SK-N-SH (cell line): ENCODE data around the gene SLC39A9. TPM values are rescaled to one million over a fixed set of nuclear protein-coding genes. Genes with fewer than 3 reads are reported as not detected.
A peak's percentile ranks its signal among the peaks of the same experiment; 100 is the strongest.

ENCODE experiments used
- CTCF ChIA-PET: fragments of 300-600, 350-600 bp; formaldehyde crosslinking; extraction: SDS; loops from one replicate; lab custom pipeline; 2021; lab: Yijun Ruan, JAX
- POLR2A ChIA-PET: fragments of 350-600 bp; sonication (Branson Sonifier 250); formaldehyde crosslinking; extraction: SDS; loops from one replicate; lab custom pipeline; 2020; ENCODE audit warnings: antibody characterized with exemption, inconsistent platforms; lab: Yijun Ruan, JAX
- DNase-seq: peaks from one replicate; pipeline ENCODE4 v3.0.0; 2012
- H2AFZ ChIP-seq: fragments of 200-600 bp; sonication (generic); 2 replicates; pipeline ENCODE4 v1.8.1; 2016; ENCODE audit warnings: antibody characterized with exemption, mild to moderate bottlenecking, low read depth
- H3F3A ChIP-seq: fragments of 200-600 bp; sonication (generic); replicated peaks from 2 replicates; pipeline ENCODE3; 2016; ENCODE audit warnings: antibody characterized with exemption, mild to moderate bottlenecking; ENCODE audit not compliant: insufficient read depth
- H3K27ac ChIP-seq, 2 experiments: fragments of 200-500 bp in 1 of 2; fragments of 200-600 bp in 1 of 2; sonication (Bioruptor generic) in 1 of 2; sonication (generic), shearing (Covaris generic) in 1 of 2; 2 replicates each; pipeline versions ENCODE4 v1.5.1 to v1.6.1; 2014 to 2016; ENCODE audit warnings: low read depth in 2 of 2, inconsistent platforms in 1 of 2, low read length in 1 of 2, mild to moderate bottlenecking in 1 of 2, mixed read lengths in 1 of 2
- H3K27me3 ChIP-seq: fragments of 200-600 bp; sonication (generic), shearing (Covaris generic); 2 replicates; pipeline ENCODE4 v1.6.1; 2016; ENCODE audit warnings: mixed run types; ENCODE audit not compliant: insufficient read depth
- H3K36me3 ChIP-seq, 2 experiments: fragments of 200-500 bp in 1 of 2; fragments of 200-600 bp in 1 of 2; sonication (Bioruptor generic) in 1 of 2; sonication (generic) in 1 of 2; replicated peaks in 1 of 2; 2 replicates each; pipeline versions ENCODE3 to v1.5.1; 2014 to 2016; ENCODE audit warnings: low read length in 1 of 2, mild to moderate bottlenecking in 1 of 2; ENCODE audit not compliant: insufficient read depth in 2 of 2, control insufficient read depth in 1 of 2
- H3K4me1 ChIP-seq, 2 experiments: fragments of 200-500 bp in 1 of 2; fragments of 200-600 bp in 1 of 2; sonication (Bioruptor generic) in 1 of 2; sonication (generic), shearing (Covaris generic) in 1 of 2; 2 replicates each; pipeline versions ENCODE4 v1.5.1 to v1.6.1; 2014 to 2016; ENCODE audit warnings: low read depth in 1 of 2, low read length in 1 of 2, mixed run types in 1 of 2; ENCODE audit not compliant: insufficient read depth in 2 of 2, control insufficient read depth in 1 of 2
- H3K4me2 ChIP-seq: fragments of 200-600 bp; sonication (generic), shearing (Covaris generic); 2 replicates; pipeline ENCODE4 v1.6.1; 2017; ENCODE audit warnings: mixed run types
- H3K4me3 ChIP-seq, 2 experiments: fragments of 200-500 bp in 1 of 2; fragments of 200-600 bp in 1 of 2; sonication (Bioruptor generic) in 1 of 2; sonication (generic), shearing (Covaris generic) in 1 of 2; 2 replicates each; pipeline versions ENCODE4 v1.5.1 to v1.8.1; 2014 to 2016; ENCODE audit warnings: low read depth in 2 of 2, inconsistent platforms in 1 of 2, low read length in 1 of 2, mild to moderate bottlenecking in 1 of 2, mixed read lengths in 1 of 2, moderate library complexity in 1 of 2
- H3K79me2 ChIP-seq: fragments of 200-600 bp; sonication (generic); 2 replicates; pipeline ENCODE4 v1.8.1; 2017; ENCODE audit warnings: mild to moderate bottlenecking; ENCODE audit not compliant: insufficient read depth
- H3K9ac ChIP-seq: fragments of 200-600 bp; sonication (generic); 2 replicates; pipeline ENCODE4 v1.6.1; 2017; ENCODE audit warnings: mixed run types
- H3K9me2 ChIP-seq: fragments of 200-600 bp; sonication (generic); 2 replicates; pipeline ENCODE4 v1.6.1; 2017; ENCODE audit warnings: mixed run types
- H3K9me3 ChIP-seq: fragments of 200-600 bp; sonication (generic); 2 replicates; pipeline ENCODE4 v1.6.1; 2017; ENCODE audit warnings: mixed run types, mild to moderate bottlenecking, moderate library complexity
- H4K20me1 ChIP-seq: fragments of 200-600 bp; sonication (generic); 2 replicates; pipeline ENCODE4 v1.6.1; 2017; ENCODE audit warnings: mild to moderate bottlenecking, mixed run types; ENCODE audit not compliant: insufficient read depth
- ELF1 ChIP-seq: IDR thresholded peaks from 2 replicates; pipeline ENCODE4 v1.4.0; 2012
- MXI1 ChIP-seq: IDR thresholded peaks from 2 replicates; pipeline ENCODE4 v1.6.1; 2012; ENCODE audit warnings: mild to moderate bottlenecking, low read depth, low read length, improper control_type of control experiment
- RAD21 ChIP-seq: IDR thresholded peaks from 2 replicates; pipeline ENCODE4 v1.6.1; 2012; ENCODE audit warnings: mild to moderate bottlenecking, low read length
- RFX5 ChIP-seq: IDR thresholded peaks from 2 replicates; pipeline ENCODE4 v1.6.1; 2012; ENCODE audit warnings: mild to moderate bottlenecking, improper control_type of control experiment, low read length
- SIN3A ChIP-seq: IDR thresholded peaks from 2 replicates; pipeline ENCODE4 v1.6.1; 2012; ENCODE audit warnings: low read depth, mild to moderate bottlenecking, low read length, moderate library complexity, borderline replicate concordance
- TAF1 ChIP-seq: IDR thresholded peaks from 2 replicates; pipeline ENCODE4 v1.6.1; 2012; ENCODE audit warnings: low read depth, mild to moderate bottlenecking, low read length, moderate library complexity, borderline replicate concordance
- TEAD4 ChIP-seq: IDR thresholded peaks from 2 replicates; pipeline ENCODE4 v1.4.0; 2012; ENCODE audit warnings: mild to moderate bottlenecking, borderline replicate concordance; ENCODE audit not compliant: insufficient read depth
- WGBS: methylation state at CpG from one replicate; pipeline ENCODE4 v1.1.6; 2017; ENCODE audit warnings: low lambda C conversion rate; 5-methylcytosine and 5-hydroxymethylcytosine counted together
- polyA plus RNA-seq, 3 experiments: library from polyadenylated mRNA; depleted of rRNA; stranded (reverse); fragments of >200 nt; gene quantifications; 2 replicates each; pipeline ENCODE4 v1.2.3, GENCODE V29; 2012
- TF ChIP-seq, protein P1 (sequence below): IDR thresholded peaks from 2 replicates; pipeline ENCODE4 v1.4.0; 2012; ENCODE audit warnings: low read depth, borderline replicate concordance
- TF ChIP-seq, protein P2 (sequence below): fragments of 150-350 bp; IDR thresholded peaks from 2 replicates; pipeline ENCODE4 v1.6.1; 2017; ENCODE audit warnings: antibody characterized with exemption, low read length, low read depth, borderline replicate concordance

The SLC39A9 gene
- polyA plus RNA-seq, 1 of the 3 experiments (the other 2 are of a cell fraction): 39.8 TPM

DNA sequence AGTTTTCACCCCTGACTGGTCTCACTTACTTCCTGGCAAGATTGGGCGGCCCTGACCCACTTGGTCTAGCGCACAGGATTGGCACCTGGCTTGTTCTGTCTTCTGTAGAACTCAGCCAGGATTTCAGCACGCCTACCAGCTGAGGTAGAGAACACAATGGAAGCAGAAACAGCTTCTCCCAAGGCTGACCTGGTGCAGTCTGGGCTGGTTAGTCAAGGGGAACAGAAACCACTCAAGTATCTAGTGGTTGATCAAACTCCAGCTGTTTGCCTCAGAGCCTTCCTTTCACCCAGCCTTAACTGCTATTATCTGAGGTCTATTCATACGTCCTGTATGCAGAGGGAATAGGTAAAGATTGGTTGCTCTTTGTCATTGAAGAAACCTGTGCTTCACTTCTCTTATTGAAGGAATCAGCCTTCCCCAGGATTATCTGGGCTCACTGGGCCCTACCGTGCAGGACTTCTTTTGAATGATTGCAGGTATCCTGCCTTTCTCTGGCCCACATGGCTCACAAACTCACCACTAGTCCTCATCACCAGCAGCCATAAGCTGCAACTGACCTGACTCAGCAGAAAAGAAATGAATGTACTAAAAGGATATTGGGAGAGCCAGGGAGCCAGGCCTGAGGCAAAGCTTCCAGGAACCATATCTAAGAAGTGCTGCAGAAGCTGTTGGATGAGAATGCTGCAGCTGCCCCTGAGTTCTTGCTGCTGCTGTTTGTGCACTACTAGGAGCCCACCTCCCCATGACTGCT, 83.5 kb downstream of the SLC39A9 start:
- DNase-seq: no peak
- POLR2A ChIA-PET: no interaction called here
- Histone ChIP-seq H3K4me3 (no peak overlapping the region), H3K4me1 (peaks cover 0 to 22% of the 10 kb centered on the region in 2 experiments; a peak in 1 of 4 replicates), H3K79me2 (no peaks in the 10 kb centered on the region), H3K27me3 (peaks cover 37% of the 10 kb centered on the region), H2AFZ (no peak overlapping the region), H3K9ac (no peak overlapping the region), H3K9me3 (no peaks in the 10 kb centered on the region), H3K9me2 (no peaks in the 10 kb centered on the region), H3F3A (no peaks in the 10 kb centered on the region), H3K27ac (no peak overlapping the region), H4K20me1 (no peaks in the 10 kb centered on the region), H3K36me3 (no peaks in the 10 kb centered on the region), H3K4me2 (no peak overlapping the region)
- CTCF ChIA-PET: interaction anchor here (1.0 to 2.4 kb wide), 4 partner anchors 21 to 239 kb away, joined by 3 to 14 read pairs (median 6); partner anchors contain the start of gene CCDC177
- no peak for TF ChIP-seq MXI1
- 76% methylated on average over 5 of the region's 5 CpGs for WGBS

DNA sequence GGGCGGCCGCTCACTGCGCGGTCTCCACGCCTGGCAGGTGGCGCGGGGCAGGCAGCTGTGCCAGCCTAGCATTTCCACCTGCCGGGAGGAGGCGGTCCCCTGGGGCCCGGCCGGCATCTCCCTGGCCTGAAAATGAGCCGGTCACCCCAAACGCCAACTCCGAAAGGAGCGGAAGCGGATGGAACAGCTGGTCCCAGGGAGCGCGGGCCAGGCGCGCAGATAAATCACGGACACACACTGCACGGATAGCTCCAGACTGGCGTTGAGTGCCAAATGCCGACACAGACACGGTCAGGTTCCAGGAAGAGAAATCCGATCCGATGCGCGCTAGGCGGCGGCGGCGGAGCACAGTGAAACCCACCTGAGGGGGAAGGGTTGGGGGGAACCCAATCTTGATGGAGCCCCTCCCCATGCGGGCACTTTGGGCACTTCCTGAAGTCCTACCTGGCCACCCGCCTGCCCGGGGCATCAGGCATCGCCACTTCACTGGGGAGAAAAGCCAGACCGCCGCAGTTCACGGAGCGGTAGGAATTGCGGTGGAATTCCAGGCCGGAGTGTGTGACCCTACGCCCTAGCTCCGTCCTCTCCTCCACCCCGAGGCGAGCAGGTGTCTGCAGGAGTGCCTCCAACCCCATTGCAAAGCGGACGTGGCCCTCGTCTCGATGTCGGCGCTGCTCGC, 85.4 kb downstream of the SLC39A9 start:
- peak; percentile 82 for DNase-seq
- peaks cover 37% of the 10 kb centered on the region for H3K27me3 ChIP-seq
- no peaks in the 10 kb centered on the region for H3K79me2 ChIP-seq
- H3K4me3 ChIP-seq: peak overlapping the region; percentile 48 to 54
- no peak overlapping the region for H3K27ac ChIP-seq
- no peaks in the 10 kb centered on the region for H3K9me3 ChIP-seq
- peaks cover 0 to 26% of the 10 kb centered on the region in 2 experiments; a peak in 2 of 4 replicates for H3K4me1 ChIP-seq
- H2AFZ ChIP-seq: peak overlapping the region; percentile 16; the same call in 1 of the 2 replicates
- H3K9ac ChIP-seq: no peak overlapping the region
- WGBS: 2% methylated on average over 18 of the region's 54 CpGs
- no peaks in the 10 kb centered on the region for H3K36me3 ChIP-seq
- no peaks in the 10 kb centered on the region for H3K9me2 ChIP-seq
- no peaks in the 10 kb centered on the region for H4K20me1 ChIP-seq
- peak overlapping the region; percentile 82 for H3K4me2 ChIP-seq
- ChIA-PET CTCF (interaction anchor here (0.7 to 2.4 kb wide), 3 partner anchors 24 to 574 kb away, joined by 3 to 14 read pairs (median 3); partner anchors contain the start of gene CCDC177), POLR2A (no interaction called here)
- no peak for TF ChIP-seq TEAD4
- TF ChIP-seq ELF1: no peak
- TF ChIP-seq SIN3A: no peak
- TF ChIP-seq, protein P1, sequence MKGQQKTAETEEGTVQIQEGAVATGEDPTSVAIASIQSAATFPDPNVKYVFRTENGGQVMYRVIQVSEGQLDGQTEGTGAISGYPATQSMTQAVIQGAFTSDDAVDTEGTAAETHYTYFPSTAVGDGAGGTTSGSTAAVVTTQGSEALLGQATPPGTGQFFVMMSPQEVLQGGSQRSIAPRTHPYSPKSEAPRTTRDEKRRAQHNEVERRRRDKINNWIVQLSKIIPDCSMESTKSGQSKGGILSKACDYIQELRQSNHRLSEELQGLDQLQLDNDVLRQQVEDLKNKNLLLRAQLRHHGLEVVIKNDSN: no peak
- no peak for TF ChIP-seq TAF1
- no peak for TF ChIP-seq RAD21
- TF ChIP-seq, protein P2, sequence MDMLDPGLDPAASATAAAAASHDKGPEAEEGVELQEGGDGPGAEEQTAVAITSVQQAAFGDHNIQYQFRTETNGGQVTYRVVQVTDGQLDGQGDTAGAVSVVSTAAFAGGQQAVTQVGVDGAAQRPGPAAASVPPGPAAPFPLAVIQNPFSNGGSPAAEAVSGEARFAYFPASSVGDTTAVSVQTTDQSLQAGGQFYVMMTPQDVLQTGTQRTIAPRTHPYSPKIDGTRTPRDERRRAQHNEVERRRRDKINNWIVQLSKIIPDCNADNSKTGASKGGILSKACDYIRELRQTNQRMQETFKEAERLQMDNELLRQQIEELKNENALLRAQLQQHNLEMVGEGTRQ: no peak
- TF ChIP-seq RFX5: no peak
- no peaks in the 10 kb centered on the region for H3F3A ChIP-seq
